Vagina (tissue), 2 donors: Measurements from ENCODE around the gene RLN3.

ENCODE experiments used
- CTCF ChIP-seq, 3 experiments: fragments of 450-650 bp in 2 of 3; fragments of 200-600 bp in 1 of 3; sonication (generic) in 1 of 3; IDR thresholded peaks; one replicate each; pipeline ENCODE4 v1.5.1; 2017 to 2019; ENCODE audit warnings: antibody characterized with exemption in 3 of 3, mild to moderate bottlenecking in 2 of 3, moderate library complexity in 2 of 3
- POLR2A ChIP-seq, 2 donors: fragments of 450-650 bp; IDR thresholded peaks; one replicate each; pipeline ENCODE4 v1.6.1; 2017; ENCODE audit warnings: antibody characterized with exemption in 2 of 2, mild to moderate bottlenecking in 2 of 2, moderate library complexity in 2 of 2
- POLR2AphosphoS5 ChIP-seq, 2 donors: sonication (generic); formaldehyde crosslinking; IDR thresholded peaks; one replicate each; pipeline ENCODE4 v1.9.0; 2017; ENCODE audit warnings: antibody characterized with exemption in 2 of 2, mild to moderate bottlenecking in 2 of 2, low read depth in 1 of 2; ENCODE audit not compliant: insufficient read depth in 1 of 2

- TF ChIP-seq CTCF (IDR thresholded peaks at IDR 0.05) (no peak), POLR2AphosphoS5 (IDR thresholded peaks at IDR 0.05; ENCODE audit: insufficient read depth in 1 of 2, low read depth in 1 of 2) (peak in 1 of 2 donors; percentile 36), POLR2A (IDR thresholded peaks at IDR 0.05) (peak in 1 of 2 donors; percentile 34)
Measured at GRCh38 chr19:14005349-14006084, 22.4 kb upstream of the RLN3 start.
